Vagina (tissue), 2 donors: ENCODE measurements around the gene SMTNL1.

Experiments used
- CTCF ChIP-seq, 3 experiments: fragments of 450-650 bp in 2 of 3; fragments of 200-600 bp in 1 of 3; sonication (generic) in 1 of 3; IDR thresholded peaks; one replicate each; pipeline ENCODE4 v1.5.1; 2017 to 2019; ENCODE audit warnings: antibody characterized with exemption in 3 of 3, mild to moderate bottlenecking in 2 of 3, moderate library complexity in 2 of 3
- POLR2AphosphoS5 ChIP-seq, 2 donors: sonication (generic); formaldehyde crosslinking; IDR thresholded peaks; one replicate each; pipeline ENCODE4 v1.9.0; 2017; ENCODE audit warnings: antibody characterized with exemption in 2 of 2, mild to moderate bottlenecking in 2 of 2, low read depth in 1 of 2; ENCODE audit not compliant: insufficient read depth in 1 of 2

DNA sequence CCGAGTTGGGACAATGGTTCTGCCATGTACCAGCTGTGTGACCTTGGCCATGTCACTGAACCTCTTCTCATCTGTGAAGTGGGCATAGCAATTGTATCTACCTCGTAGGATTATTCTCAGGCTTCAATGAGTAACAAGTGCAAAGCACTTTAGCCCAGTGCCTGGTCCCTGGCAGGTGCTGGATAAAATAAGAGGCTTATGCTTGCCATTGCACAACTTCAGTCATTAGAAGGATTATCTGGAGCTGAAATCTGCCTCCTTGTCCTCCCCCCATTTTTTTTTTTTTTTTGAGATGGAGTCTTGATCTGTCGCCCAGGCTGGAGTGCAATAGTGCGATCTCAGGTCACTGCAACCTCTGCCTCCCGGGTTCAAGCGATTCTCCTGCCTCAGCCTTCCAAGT lies 7.2 kb downstream of the SMTNL1 start:
- TF ChIP-seq CTCF (IDR thresholded peaks at IDR 0.05) (no peak), POLR2AphosphoS5 (IDR thresholded peaks at IDR 0.05; ENCODE audit: insufficient read depth in 1 of 2, low read depth in 1 of 2) (no peak)
